PFSK-1 (cell line): ENCODE results near the gene FNBP1.

ENCODE experiments used
- POLR2AphosphoS5 ChIP-seq: IDR thresholded peaks from 2 replicates; pipeline ENCODE4 v1.6.1; 2012; ENCODE audit warnings: low read depth, mild to moderate bottlenecking, control low read depth, low read length, moderate library complexity
- REST ChIP-seq, 2 experiments: IDR thresholded peaks; 2 replicates each; pipeline versions ENCODE4 v1.6.1 to v1.8.0; 2011 to 2012; ENCODE audit warnings: low read depth in 2 of 2, low read length in 2 of 2, control low read depth in 1 of 2, inconsistent platforms in 1 of 2, mild to moderate bottlenecking in 1 of 2, moderate library complexity in 1 of 2; ENCODE audit not compliant: insufficient read depth in 1 of 2
- SIN3A ChIP-seq: IDR thresholded peaks from 2 replicates; pipeline ENCODE4 v1.6.1; 2012; ENCODE audit warnings: mild to moderate bottlenecking, low read length, moderate library complexity, borderline replicate concordance; ENCODE audit not compliant: insufficient read depth
- TAF1 ChIP-seq: IDR thresholded peaks from 2 replicates; pipeline ENCODE4 v1.6.1; 2012; ENCODE audit warnings: low read length, control low read depth, borderline replicate concordance; ENCODE audit not compliant: insufficient read depth

- TF ChIP-seq SIN3A (no peak), REST (IDR thresholded peaks at IDR 0.05; ENCODE audit: insufficient read depth in 1 of 2, low read depth in 2 of 2, low read length in 2 of 2) (no peak), TAF1 (no peak), POLR2AphosphoS5 (no peak)
These were observed 13.6 kb downstream of the FNBP1 start for GRCh38 chr9:130029223-130029973.
